ENCODE measurements around the gene ASPRV1.

Gene ASPRV1

DNA sequence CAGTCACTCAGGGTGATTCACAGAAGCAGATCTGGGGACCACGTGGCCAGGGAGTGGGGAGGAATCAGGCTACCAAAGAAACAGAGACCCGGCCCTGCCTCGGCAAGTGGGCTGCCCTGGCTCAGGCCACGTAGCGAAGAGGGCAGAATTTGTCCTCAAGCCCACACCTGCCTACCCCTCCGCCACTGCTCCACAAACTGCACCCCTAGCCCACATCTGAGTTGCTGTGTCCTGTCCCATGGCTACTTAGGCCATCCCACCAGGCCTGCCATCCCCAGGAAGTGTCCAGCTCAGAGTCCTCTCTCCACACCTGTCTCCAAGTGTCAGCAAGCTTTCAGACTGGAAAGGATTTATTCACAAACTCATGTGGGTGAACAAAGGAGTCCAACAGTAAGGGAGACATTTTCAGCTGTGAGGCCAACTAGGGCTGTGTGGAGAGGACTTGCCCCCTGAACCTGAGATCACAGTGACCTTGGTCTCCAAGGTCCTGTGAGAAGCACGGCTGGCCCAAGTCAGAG is 31.7 kb upstream of the ASPRV1 start:
- no peak for DNase-seq
- Histone ChIP-seq H3K27ac (no peak overlapping the region), H3K4me3 (ENCODE audit: low read depth, low read length) (no peak overlapping the region), H3K27me3 (replicated peaks) (no peaks in the 10 kb centered on the region), H3K36me3 (replicated peaks) (no peaks in the 10 kb centered on the region)
- TF ChIP-seq, protein P1, sequence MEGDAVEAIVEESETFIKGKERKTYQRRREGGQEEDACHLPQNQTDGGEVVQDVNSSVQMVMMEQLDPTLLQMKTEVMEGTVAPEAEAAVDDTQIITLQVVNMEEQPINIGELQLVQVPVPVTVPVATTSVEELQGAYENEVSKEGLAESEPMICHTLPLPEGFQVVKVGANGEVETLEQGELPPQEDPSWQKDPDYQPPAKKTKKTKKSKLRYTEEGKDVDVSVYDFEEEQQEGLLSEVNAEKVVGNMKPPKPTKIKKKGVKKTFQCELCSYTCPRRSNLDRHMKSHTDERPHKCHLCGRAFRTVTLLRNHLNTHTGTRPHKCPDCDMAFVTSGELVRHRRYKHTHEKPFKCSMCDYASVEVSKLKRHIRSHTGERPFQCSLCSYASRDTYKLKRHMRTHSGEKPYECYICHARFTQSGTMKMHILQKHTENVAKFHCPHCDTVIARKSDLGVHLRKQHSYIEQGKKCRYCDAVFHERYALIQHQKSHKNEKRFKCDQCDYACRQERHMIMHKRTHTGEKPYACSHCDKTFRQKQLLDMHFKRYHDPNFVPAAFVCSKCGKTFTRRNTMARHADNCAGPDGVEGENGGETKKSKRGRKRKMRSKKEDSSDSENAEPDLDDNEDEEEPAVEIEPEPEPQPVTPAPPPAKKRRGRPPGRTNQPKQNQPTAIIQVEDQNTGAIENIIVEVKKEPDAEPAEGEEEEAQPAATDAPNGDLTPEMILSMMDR (IDR thresholded peaks at IDR 0.05; ENCODE audit: low read depth, low read length, missing control alignments) = no peak
- in situ Hi-C loops (cut with HindIII; ENCODE audit: low pct_ligation_motif_present, low sequenced_read_pairs) = no loop called here

DNA sequence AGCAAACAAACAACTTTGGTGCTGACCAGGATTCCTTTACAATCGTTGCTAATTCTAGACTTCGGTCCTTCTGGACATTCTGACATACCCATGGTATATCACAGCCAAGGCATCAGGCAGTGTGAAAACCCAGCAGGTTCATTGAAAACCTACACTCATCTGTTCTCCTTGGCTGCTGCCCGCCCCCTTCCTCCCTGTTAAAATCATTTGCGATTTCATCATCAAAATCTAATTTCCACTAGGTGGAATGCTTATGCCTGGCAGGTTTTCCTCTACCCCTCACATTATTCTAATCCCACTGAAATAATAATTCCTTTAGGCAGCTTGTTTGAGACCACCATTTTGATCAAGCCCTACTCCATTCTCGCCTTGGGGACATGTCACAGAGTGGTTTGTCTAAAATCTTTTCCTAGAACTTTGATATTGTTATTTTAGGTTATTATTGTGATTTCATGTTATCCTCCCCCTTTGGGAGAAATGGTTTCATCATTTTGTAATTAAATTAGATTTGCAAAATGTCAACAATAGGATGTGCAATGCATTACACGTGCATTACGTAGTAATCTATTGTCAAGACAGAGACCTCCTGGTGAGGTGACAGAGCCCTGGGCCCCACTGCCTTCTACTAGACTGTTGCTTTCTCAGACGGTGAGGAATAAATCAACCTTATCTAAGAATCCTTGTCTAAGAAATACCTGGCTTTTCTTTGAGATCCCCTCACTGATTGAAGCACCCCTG is 31.0 kb upstream of the ASPRV1 start:
- Histone ChIP-seq H3K27me3 (replicated peaks) (no peaks in the 10 kb centered on the region), H3K27ac (no peak overlapping the region), H3K36me3 (replicated peaks) (no peaks in the 10 kb centered on the region), H3K4me3 (ENCODE audit: low read depth, low read length) (no peak overlapping the region)
- in situ Hi-C loops (cut with HindIII; ENCODE audit: low pct_ligation_motif_present, low sequenced_read_pairs) = no loop called here
- DNase-seq = no peak
- TF ChIP-seq, protein P1 (IDR thresholded peaks at IDR 0.05; ENCODE audit: low read depth, low read length, missing control alignments) = no peak

DNA sequence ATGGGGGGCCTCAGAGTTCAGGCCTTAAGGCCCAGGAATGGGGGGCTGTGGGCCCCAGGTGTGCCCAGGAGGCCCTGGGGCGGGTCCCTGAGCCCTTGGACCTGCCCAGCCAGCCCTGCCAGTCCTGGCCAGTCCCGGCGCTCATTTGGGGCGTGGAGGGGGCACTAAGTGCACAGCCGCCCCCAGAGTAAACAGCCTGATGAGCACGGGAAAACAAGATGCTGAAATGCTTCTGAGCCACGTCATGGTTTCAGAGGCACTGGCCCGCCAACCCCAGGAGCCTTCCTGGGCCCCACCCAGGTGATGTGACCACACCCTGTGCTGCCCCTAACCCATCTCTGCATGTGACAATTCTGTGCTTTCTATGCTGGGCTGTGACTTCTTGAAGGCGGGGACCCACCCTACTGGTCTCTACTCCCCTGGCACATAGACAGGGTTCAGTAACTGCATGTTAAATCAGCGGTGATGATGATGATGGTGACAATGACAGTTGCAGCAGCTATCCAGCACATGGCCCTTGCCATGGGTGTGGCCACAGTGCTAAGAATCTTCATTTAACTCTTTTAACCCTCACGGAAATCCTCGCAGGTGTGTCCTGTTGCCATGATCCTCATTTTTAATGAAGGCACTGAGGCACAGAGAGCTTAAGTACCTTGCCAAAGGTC is 28.1 kb upstream of the ASPRV1 start:
- in situ Hi-C loops (cut with HindIII; ENCODE audit: low pct_ligation_motif_present, low sequenced_read_pairs) = no loop called here

DNA sequence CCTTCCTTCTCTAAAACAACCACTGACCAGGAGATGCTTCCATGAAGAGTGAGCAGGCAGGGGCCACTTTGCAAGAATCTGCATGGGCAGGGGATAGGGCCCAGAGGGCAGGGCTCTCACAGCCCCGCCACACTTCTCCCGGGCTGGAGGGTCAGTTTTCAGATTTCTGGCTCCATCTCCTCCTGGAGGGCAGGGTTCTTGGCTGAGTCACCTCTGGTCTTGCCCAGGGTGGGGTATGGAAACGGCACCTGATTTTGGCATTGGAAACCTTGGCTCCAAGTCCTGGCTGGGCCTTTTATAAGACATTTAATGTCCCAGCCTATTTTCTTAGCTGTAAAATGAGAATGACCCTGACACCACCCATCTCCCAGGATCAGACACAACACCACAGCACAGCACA is 27.6 kb upstream of the ASPRV1 start:
- H3K27ac ChIP-seq = no peak overlapping the region
- DNase-seq = no peak
- H3K36me3 ChIP-seq (replicated peaks) = no peaks in the 10 kb centered on the region
- TF ChIP-seq, protein P1 (IDR thresholded peaks at IDR 0.05; ENCODE audit: low read depth, low read length, missing control alignments) = no peak
- H3K4me3 ChIP-seq (ENCODE audit: low read depth, low read length) = no peak overlapping the region
- in situ Hi-C loops (cut with HindIII; ENCODE audit: low pct_ligation_motif_present, low sequenced_read_pairs) = no loop called here
- no peaks in the 10 kb centered on the region for H3K27me3 ChIP-seq (replicated peaks)

More for the DNA sequence above, 28.1 kb upstream of the ASPRV1 start:
- no peak for DNase-seq
- no peaks in the 10 kb centered on the region for H3K36me3 ChIP-seq (replicated peaks)
- no peak overlapping the region for H3K4me3 ChIP-seq (ENCODE audit: low read depth, low read length)
- TF ChIP-seq, protein P1 (IDR thresholded peaks at IDR 0.05; ENCODE audit: low read depth, low read length, missing control alignments) = no peak
- H3K27me3 ChIP-seq (replicated peaks) = no peaks in the 10 kb centered on the region
- H3K27ac ChIP-seq = no peak overlapping the region

DNA sequence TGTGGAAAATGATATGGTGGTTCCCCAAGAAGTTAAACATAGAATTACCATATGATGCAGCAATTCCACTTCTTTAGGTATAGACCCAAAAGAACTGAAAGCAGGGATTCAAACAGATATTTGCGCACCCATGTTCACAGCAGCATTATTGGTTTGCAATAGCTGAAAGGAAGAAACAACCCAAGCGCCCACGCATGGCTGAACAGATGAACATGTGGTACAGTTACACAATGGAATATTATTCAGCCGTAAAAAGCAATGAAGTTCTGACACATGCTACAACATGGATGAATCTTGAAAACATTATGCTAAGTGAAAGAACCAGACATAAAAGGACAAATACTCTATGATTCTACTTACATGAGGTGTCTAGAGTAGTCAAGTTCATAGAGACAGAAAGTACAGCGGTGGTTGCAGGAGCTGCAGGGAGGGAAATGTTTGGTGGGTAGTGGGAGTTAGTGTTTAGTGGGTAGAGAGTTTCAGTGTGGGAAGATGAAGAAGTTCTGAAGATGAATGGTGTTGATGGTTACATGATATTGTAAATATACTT is 26.7 kb upstream of the ASPRV1 start:
- Histone ChIP-seq H3K36me3 (replicated peaks) (no peaks in the 10 kb centered on the region), H3K4me3 (ENCODE audit: low read depth, low read length) (no peak overlapping the region), H3K27me3 (replicated peaks) (no peaks in the 10 kb centered on the region), H3K27ac (no peak overlapping the region)
- no peak for DNase-seq
- in situ Hi-C loops (cut with HindIII; ENCODE audit: low pct_ligation_motif_present, low sequenced_read_pairs) = no loop called here
- TF ChIP-seq, protein P1 (IDR thresholded peaks at IDR 0.05; ENCODE audit: low read depth, low read length, missing control alignments) = no peak
